ENCODE results near the gene MRPL30.
"Not testable (repeated sequence)": the region's sequence is repeated elsewhere in the genome, so short reads cannot be mapped to it uniquely, and the experiment has no call there.

MRPL30 gene

DNA sequence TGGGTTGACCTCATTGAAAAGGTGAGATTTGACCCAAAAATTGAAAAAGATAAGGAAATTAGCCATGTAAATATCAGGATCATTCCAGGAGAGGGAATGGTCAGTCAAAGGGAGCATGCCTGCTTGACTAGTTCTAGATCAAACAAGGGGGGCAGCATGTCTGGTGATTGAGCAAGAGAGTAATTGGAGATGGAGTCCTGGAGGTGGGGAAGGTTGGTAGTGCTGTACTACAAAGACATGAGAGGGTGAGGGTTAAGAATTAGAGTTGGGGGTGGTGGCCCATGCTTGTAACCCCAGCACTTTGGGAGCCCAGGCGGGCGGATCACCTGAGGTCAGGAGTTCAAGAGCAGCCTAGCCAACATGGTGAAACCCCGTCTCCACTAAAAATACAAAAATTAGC, 2.0 kb downstream of the MRPL30 start:
- DNase-seq: no peak

DNA sequence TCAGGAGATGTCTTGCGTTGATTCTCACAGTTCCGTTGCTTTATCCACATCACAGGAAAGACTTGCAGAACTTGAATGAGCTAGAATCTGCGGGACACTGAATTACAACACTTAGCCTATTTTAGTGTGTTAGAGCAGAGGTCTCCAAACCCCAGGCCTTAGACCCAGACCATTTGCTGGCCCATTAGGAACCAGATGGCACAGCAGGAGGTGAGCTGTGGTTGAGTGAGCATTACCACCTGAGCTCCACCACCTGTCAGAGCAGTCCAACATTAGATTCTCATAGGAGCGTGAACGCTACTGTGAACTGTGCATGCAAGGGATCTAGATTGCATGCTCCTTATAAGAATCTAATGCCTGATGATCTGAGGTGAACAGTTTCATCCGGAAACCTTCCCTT, 3.8 kb downstream of the MRPL30 start:
- DNase-seq: no peak

DNA sequence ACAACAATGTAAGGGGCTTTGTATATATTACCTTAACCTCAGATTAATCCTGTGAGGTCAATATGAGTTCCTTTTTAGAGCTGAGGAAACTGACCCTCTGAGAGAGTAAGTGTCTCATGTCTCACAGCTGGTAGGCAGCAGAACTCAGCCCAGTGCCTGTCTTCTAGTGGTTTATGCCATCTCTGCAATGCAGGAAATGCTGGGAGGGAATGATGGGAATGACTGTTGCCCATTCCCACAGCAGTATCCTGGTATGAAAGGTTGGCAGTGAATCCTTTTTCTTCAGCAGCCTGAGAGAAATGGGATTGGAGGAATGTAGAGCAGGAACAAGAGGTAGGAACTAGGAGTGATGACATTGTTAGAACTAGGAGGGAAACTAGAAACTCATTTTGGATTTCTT, 6.0 kb downstream of the MRPL30 start:
- DNase-seq: no peak

- no peak for DNase-seq
These were observed 7.4 kb downstream of the MRPL30 start for GRCh38 chr2:99188357-99188756.

DNA sequence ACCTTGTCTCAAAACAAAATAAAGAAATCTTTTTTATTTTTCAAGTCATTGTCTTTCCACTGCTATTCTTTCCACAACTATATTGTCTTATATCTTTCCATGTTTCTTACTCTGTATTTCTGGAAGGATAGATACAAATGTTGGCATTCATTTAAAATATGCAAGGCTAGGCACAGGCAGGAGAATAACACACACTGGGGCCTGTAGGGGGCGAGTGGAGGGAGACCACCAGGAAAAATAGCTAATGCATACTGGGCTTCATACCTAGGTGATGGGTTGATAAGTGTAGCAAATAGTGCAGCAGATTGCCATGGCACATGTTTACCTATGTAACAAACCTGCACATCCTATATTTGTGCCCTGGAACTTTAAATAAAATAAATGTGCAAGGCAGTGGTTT, 9.6 kb downstream of the MRPL30 start:
- no peak for DNase-seq

DNA sequence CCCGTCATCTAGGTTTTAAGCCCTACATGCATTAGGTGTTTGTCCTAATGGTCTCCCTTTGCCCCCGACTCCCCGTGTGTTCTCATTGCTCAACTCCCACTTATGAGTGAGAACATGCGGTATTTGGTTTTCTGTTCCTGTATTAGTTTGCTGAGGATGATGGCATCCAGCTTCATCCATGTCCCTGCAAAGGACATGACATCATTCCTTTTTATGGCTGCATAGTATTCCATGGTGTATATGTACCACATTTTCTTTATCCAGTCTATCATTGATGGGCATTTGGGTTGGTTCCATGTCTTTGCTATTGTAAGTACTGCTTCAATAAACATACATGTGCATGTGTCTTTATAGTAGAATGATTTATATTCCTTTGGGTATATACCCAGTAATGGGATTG, 11.4 kb downstream of the MRPL30 start:
- not testable (repeated sequence) for DNase-seq

GRCh38 chr2:99198103-99198841, 17.3 kb downstream of the MRPL30 start:
- DNase-seq: no peak

DNA sequence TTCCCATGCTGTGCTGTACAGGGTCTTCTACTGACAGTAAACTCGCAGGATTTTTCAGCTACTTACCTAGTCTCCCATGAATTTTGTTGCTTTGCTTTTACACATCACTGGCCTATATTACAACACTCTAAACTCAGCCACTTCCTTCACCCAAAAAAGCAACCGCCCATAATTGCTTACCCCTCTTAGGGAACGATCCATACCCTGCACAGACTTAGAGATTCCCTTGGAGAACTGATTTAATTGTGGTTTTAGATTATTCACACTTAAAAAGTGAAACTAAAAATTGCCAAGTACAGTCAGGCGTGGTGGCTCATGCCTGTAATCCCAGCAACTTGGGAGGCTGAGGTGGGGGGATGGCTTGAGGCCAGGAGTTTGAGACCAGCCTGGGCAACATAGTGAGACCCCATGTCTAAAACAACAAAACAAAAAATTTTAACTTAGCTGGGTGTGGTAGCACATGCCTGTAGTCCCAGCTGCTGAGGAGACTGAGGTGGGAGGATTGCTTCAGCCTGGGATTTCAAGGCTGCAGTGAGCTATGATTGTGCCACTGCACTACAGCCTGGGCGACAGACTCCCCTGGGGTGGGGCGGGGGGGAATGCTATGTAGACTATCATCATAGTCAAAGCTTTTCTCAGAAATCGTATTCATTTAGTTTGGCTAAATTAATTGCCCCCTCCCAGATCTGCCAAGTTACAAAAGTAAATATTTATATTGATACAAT, 19.3 kb downstream of the MRPL30 start:
- no peak for DNase-seq

DNA sequence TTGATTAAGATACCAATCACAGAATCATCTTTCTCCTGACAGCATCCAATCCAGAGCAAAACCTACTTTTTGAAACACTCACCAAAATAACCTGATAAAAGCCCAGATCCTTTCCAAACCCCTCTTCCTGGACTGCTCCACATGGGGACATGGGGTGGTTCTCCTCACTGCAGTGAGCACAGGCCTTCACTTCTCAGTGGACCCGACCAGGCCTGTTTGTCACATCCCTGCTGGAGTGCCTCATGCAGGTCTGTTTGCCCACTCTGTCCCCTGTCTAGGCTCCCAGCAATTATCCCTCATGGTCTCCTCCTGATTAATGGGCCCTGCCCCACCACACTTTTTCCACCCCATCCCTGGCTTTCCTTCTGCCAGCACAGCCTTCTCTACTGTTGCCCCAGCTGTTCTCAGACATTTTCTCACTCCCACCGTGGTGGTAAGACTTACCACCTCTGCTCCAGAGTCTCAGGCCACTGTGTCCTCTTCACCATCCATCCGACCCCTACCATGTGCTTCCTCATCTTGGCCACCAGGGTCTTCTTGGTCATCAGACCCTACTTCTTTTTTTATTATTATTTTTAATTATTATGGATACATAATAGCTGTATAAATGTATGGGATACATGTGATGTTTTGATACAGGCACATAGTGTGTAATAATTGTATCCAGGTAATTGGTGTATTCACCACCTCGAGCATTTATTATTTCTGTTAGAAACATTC, 21.1 kb downstream of the MRPL30 start:
- no peak for DNase-seq

- DNase-seq: no peak
These were observed 24.5 kb downstream of the MRPL30 start for GRCh38 chr2:99205491-99205890.

DNA sequence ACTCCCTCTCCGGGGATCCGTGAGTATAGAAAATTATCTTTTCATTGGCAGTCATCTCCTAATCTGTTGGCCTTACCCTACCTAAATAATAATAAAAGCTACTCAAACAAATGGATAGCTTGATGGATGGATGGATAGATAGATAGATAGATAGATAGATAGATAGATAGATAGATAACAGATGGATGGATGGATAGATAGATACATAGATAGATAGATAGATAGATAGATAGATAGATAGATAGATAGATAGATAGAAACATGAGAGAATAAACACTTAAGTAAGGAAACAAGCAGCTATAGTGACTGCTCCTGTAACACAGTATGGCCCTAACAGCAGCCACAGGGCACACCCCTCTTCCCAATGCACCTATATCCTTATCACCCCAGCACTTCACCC, 35.1 kb downstream of the MRPL30 start:
- no peak for DNase-seq

GRCh38 chr2:99217929-99218501, 37.0 kb downstream of the MRPL30 start:
- DNase-seq: no peak

DNA sequence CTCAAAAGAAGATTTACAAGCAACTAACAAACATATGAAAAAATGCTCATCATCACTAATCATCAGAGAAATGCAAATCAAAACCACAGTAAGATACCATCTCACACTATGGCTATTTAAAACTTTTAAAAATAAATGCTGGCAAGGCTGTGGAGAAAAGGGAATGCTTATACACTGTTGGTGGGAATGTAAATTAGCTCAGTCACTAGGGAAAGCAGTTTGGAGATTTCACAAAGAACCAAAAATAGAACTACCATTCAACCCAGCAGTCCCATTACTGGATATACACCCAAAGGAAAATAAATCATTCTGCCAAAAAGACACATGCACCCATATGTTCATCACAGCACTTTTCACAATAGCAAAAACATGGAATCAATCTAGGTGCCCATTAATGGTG, 52.2 kb downstream of the MRPL30 start:
- DNase-seq: not testable (repeated sequence)

- DNase-seq: no peak
These were observed 57.6 kb downstream of the MRPL30 start for GRCh38 chr2:99238599-99238998.

GRCh38 chr2:99240431-99240830, 59.4 kb downstream of the MRPL30 start:
- DNase-seq: no peak

DNA sequence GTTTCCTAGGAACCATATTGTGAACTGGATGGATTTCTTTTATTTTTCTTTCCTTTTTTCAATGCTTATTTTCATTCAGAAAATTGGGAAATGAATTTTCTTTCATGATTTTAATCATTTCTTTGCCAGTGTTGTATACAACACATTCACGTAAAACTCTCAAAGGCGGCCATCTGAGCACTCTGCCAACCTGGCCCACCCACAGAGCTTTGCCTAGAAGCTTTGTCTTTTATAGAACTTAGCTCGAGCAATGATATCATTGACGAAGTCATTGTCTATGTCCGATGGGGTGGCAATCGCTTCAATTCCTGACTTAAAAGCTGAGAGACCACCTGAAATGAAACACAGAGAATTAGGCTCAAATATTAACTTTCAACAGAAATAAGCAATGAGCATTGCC, 61.2 kb downstream of the MRPL30 start:
- DNase-seq: no peak
